GM12872 (cell line): ENCODE measurements around the gene USP3.

Experiments used
- TF ChIP-seq, protein P1 (sequence below): IDR thresholded peaks from 3 replicates; pipeline ENCODE4 v1.5.1; 2011; ENCODE audit warnings: low read depth, mild to moderate bottlenecking, low read length, moderate library complexity; ENCODE audit not compliant: insufficient read depth

Gene USP3

DNA sequence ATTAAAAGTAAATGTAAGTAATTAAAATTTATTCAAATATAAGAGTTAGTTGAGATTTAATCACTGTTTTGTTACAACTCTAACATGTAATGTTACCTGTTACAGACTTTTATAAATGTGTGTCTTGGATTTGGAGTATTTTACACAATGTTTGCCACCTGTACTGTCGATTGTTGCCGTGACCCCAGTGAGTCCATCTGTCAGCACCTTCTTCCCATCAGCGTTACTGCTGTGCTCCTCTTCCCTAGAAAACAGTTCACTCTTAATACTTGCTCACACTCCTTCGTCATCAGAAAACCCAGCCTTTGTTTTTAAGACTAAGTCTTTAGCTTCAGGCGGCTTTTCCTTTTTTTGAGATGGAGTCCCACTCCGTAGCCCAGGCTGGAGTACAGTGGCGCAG, 52.3 kb downstream of the USP3 start:
- TF ChIP-seq, protein P1, sequence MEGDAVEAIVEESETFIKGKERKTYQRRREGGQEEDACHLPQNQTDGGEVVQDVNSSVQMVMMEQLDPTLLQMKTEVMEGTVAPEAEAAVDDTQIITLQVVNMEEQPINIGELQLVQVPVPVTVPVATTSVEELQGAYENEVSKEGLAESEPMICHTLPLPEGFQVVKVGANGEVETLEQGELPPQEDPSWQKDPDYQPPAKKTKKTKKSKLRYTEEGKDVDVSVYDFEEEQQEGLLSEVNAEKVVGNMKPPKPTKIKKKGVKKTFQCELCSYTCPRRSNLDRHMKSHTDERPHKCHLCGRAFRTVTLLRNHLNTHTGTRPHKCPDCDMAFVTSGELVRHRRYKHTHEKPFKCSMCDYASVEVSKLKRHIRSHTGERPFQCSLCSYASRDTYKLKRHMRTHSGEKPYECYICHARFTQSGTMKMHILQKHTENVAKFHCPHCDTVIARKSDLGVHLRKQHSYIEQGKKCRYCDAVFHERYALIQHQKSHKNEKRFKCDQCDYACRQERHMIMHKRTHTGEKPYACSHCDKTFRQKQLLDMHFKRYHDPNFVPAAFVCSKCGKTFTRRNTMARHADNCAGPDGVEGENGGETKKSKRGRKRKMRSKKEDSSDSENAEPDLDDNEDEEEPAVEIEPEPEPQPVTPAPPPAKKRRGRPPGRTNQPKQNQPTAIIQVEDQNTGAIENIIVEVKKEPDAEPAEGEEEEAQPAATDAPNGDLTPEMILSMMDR = no peak

DNA sequence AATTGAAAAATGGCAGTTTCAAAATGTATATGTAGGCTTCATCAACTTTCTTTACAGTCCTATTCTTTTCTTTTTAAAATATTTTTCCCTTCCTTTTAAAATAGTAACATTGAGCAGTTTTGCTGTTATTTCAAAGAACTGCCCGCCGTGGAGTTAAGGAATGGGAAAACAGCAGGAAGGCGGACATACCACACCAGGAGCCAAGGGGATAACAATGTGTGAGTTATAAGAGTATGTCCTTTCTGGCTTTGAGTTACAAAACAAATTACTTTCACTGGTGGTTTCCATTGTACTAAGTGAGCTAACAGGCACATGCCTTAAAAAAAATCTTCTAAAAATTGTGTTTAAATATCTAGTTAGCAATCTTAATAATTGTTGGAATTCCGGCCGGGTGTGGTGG, 55.4 kb downstream of the USP3 start:
- TF ChIP-seq, protein P1 = no peak

DNA sequence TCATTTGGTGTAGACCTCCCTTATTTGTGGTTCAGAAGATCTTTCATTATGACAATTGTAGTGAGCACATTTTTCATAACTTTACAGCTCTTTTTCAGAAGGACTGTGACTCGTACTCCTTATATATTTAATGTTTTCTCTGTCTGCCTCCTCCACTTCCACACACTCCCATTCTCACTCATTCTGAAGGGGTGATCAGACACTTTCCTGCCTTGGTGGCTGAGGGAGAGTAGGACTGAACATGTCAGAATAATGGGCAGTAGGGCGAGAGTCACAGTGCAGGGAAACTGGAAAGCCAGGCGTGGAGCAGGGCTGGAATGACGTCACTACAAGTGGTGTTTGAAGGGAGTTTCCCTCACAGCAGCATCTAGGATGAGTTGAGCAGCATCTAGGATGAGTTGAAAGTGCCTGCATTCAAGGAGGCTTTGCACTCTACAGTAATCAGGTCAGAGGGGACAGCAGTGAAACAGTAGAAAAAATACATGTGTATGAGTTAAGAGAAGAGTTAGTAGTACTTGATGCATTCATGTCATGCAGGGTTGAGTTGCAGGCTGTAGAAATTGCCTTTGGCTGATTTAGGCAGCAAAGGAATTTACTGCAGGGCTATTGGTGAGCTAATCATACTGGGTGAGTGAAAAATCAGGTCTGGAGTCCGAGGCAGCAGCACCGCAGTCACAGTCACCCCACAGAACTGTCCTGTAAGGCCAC, 56.5 kb downstream of the USP3 start:
- TF ChIP-seq, protein P1 = no peak

DNA sequence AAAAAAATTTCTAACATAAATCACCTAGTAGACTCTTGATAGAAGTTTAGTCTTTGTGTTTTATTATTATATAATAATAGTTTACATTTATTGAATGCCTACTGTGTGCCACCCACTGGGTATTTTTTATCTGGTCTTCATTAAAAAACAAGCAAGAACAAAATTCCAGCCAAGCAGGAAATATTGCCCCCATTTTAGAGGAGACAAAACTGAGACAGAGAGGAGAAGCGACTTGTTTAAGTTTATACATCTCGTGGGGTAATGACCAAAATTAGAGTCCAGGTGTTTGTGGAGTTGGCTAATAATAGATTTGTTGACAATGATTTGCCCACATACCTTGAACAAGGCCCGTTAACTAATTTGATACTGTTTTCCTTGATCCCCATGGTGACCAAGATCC, 59.7 kb downstream of the USP3 start:
- TF ChIP-seq, protein P1 = no peak

DNA sequence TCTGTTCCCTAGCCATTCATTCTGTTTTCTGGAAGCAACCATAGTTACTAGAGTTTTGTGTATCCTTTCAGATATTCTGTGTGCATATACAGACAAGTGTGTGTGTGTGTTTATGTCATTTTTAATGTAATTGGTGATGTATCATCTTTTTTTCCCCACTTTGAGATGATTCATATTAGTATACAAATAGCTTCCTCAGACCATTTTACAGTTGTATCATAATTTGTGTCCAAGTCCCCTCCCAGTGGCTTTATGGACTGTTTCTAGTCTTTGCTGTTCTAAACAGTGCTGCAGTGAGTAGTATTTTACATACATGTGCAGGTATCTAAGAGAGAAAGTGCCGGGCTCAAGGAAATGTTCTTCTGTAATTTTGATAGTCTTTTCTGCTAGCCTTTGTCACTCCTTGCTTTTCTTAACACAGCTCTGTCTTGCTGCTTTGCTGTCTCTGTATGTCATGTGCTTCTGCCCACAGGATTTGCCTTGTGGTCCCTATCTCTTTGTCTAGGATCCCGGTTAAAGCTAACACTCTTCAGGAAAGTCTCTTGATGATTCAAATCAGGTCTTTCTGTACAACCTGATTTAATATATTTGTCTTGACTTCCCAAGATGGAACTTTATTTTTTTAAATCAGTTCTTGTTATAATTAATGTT, 61.3 kb downstream of the USP3 start:
- TF ChIP-seq, protein P1 = no peak

DNA sequence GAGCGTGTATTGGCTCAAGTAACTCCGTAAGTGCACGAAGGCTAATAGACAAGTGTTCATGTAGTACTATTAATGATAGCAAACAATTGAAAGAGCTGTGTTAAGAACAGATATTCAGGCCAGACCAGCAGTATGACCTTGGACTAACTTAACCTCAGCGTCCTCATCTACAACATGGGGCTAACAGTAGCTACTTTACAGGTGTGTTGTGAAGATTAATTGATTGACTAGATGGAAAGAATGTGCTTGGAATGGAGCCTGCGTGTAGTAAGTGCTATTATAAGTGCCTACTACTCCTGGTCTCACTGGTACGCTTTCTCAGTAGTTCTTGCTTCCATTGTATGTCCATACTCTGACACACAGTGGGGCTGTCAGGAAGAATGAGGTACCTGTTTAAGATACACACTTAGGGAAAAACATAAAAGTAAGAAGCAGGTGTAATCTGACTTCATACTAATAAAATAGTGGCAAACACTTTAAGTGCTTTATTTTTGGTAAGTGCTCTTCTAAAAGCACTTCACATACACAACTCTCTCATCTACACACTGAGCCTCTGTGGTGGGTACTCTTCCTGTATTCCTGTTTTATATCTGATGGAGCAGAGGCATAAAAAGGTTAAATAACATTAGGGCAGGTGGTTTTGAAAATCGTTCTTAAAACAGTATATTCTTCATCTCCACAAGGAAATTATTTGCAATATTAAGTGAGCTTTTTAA, 68.5 kb downstream of the USP3 start:
- TF ChIP-seq, protein P1 = no peak

DNA sequence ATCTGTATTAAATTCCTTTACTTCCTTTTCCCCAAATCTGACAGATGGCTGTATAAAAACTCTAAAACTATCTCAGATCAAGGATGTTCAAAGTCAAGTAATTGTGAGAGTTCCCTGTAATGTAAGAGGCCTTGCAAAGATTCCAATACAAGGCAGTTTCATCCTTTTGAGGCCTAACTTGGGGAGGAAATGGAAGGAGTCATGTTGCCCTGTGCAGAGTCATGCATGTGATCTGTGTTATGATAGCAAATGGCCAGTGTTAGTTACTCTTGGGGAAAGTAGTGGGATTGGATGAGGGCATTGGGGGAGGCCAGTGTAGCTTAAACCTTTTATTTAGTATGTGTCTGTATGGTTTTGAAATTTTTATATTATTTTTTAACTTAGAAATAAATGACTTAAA, 69.1 kb downstream of the USP3 start:
- TF ChIP-seq, protein P1 = no peak
